OCI-LY7 (cell line): Measurements from ENCODE around the gene ARFGAP1. TPM values are rescaled to one million over a fixed set of nuclear protein-coding genes. Genes with fewer than 3 reads are reported as not detected.

Experiments used
- BruUV-seq: library from RNA; stranded (reverse); fragments of 400-500 nt; replicated peaks from 2 replicates; lab custom pipeline; 2021; lab: Mats Ljungman, UMichigan
- CTCF ChIA-PET: fragments of 300-600 bp; sonication (Branson Sonifier 250); formaldehyde crosslinking; loops from one replicate; lab custom pipeline; 2022; ENCODE audit warnings: antibody characterized with exemption; ENCODE audit not compliant: unreplicated experiment; lab: Charles Lee
- POLR2A ChIA-PET: fragments of 300-600 bp; sonication (Branson Sonifier 250); formaldehyde crosslinking; loops from one replicate; lab custom pipeline; 2022; ENCODE audit warnings: antibody characterized with exemption; lab: Charles Lee
- DNase-seq: peaks from one replicate; pipeline ENCODE4 v3.0.0-alpha.2; 2015; ENCODE audit warnings: low spot score
- H2AFZ ChIP-seq: fragments of 200-600 bp; sonication (generic), shearing (Covaris generic); 2 replicates; pipeline ENCODE4 v1.6.1; 2014; ENCODE audit warnings: mild to moderate bottlenecking, antibody characterized with exemption, low read length, moderate library complexity
- H3K27ac ChIP-seq: fragments of 200-600 bp; sonication (generic); 2 replicates; pipeline ENCODE4 v1.5.1; 2014; ENCODE audit warnings: mixed run types, low read depth, mild to moderate bottlenecking, moderate library complexity, low read length, inconsistent platforms; ENCODE audit not compliant: poor library complexity, severe bottlenecking
- H3K36me3 ChIP-seq: fragments of 200-600 bp; sonication (generic); 2 replicates; pipeline ENCODE4 v1.6.1; 2014; ENCODE audit warnings: mild to moderate bottlenecking, antibody characterized with exemption, low read length, moderate library complexity, mixed read lengths; ENCODE audit not compliant: insufficient read depth
- H3K4me1 ChIP-seq: fragments of 200-600 bp; sonication (generic); 2 replicates; pipeline ENCODE4 v1.5.1; 2014; ENCODE audit warnings: mild to moderate bottlenecking, low read length; ENCODE audit not compliant: insufficient read depth, poor library complexity, severe bottlenecking
- H3K4me2 ChIP-seq: fragments of 200-600 bp; sonication (generic); 2 replicates; pipeline ENCODE4 v1.6.1; 2014; ENCODE audit warnings: mild to moderate bottlenecking, low read length
- H3K4me3 ChIP-seq: fragments of 200-600 bp; sonication (generic); 2 replicates; pipeline ENCODE4 v1.5.1; 2014; ENCODE audit warnings: mild to moderate bottlenecking, low read depth, low read length; ENCODE audit not compliant: poor library complexity, severe bottlenecking
- H3K79me2 ChIP-seq: fragments of 200-600 bp; sonication (generic); 2 replicates; pipeline ENCODE4 v1.6.1; 2016; ENCODE audit warnings: low read depth, mild to moderate bottlenecking, low read length, moderate library complexity, mixed read lengths; ENCODE audit not compliant: insufficient read depth
- H3K9me2 ChIP-seq: fragments of 200-600 bp; sonication (generic); 2 replicates; pipeline ENCODE4 v1.6.1; 2016; ENCODE audit warnings: mild to moderate bottlenecking, low read length, mixed read lengths; ENCODE audit not compliant: insufficient read depth
- H3K9me3 ChIP-seq: fragments of 200-600 bp; sonication (generic); 2 replicates; pipeline ENCODE4 v1.6.1; 2014; ENCODE audit warnings: mild to moderate bottlenecking, mixed run types, low read length, mixed read lengths
- H4K20me1 ChIP-seq: fragments of 200-600 bp; sonication (generic); 2 replicates; pipeline ENCODE4 v1.6.1; 2014; ENCODE audit warnings: mild to moderate bottlenecking, antibody characterized with exemption, low read length, moderate library complexity, mixed read lengths; ENCODE audit not compliant: insufficient read depth
- CTCF ChIP-seq: fragments of 200-600 bp; sonication (generic); conservative IDR thresholded peaks from 2 replicates; pipeline ENCODE4 v1.5.1; 2014; ENCODE audit warnings: mild to moderate bottlenecking, antibody characterized with exemption, low read length, moderate library complexity, mixed read lengths
- EZH2phosphoT487 ChIP-seq: fragments of 200-600 bp; sonication (generic); IDR thresholded peaks from 2 replicates; pipeline ENCODE4 v1.6.1; 2018; ENCODE audit warnings: low read depth, borderline replicate concordance, mild to moderate bottlenecking, mixed run types, antibody characterized with exemption, low read length, moderate library complexity, mixed read lengths
- intact Hi-C: fragments of 100-400 bp; cut with micrococcal nuclease; formaldehyde crosslinking; loops from one replicate; pipeline ENCODE4 v1.10.0; 2022; ENCODE audit not compliant: unreplicated experiment
- total RNA-seq, 2 experiments: library from RNA; depleted of rRNA in 1 of 2; stranded (reverse); fragments of >200 nt in 1 of 2; shearing (Covaris generic) in 1 of 2; gene quantifications; 2 replicates each; pipeline ENCODE4 v1.2.3, GENCODE V29; 2014 to 2022

The ARFGAP1 gene
- total RNA-seq, 2 experiments from 2014 or later, result 57.9 to 105 TPM

- no peaks in the 10 kb centered on the region for H3K9me2 ChIP-seq
- no TSS peak for BruUV-seq
- intact Hi-C loops, result no loop called here
- H3K4me3 ChIP-seq, result no peak overlapping the region
- H3K9me3 ChIP-seq, result no peaks in the 10 kb centered on the region
- ChIA-PET CTCF (no interaction called here), POLR2A (no interaction called here)
- H3K4me2 ChIP-seq, result no peak overlapping the region
- no peaks in the 10 kb centered on the region for H3K4me1 ChIP-seq
- TF ChIP-seq CTCF (no peak), EZH2phosphoT487 (no peak)
- H2AFZ ChIP-seq, result no peak overlapping the region
- DNase-seq, result no peak
- H3K27ac ChIP-seq, result no peak overlapping the region
- H4K20me1 ChIP-seq, result no peaks in the 10 kb centered on the region
- H3K79me2 ChIP-seq, result no peaks in the 10 kb centered on the region
- H3K36me3 ChIP-seq, result no peaks in the 10 kb centered on the region
Observed at GRCh38 chr20:63233924-63234323, 38.7 kb upstream of the ARFGAP1 start.

GRCh38 chr20:63234693-63235398 is 37.8 kb upstream of the ARFGAP1 start:
- no TSS peak for BruUV-seq
- no peak overlapping the region for H3K4me2 ChIP-seq
- no peaks in the 10 kb centered on the region for H3K9me2 ChIP-seq
- intact Hi-C loops, result no loop called here
- TF ChIP-seq CTCF (peak; percentile 56), EZH2phosphoT487 (no peak)
- ChIA-PET POLR2A (interaction anchor here (1.0 kb wide), 1 partner anchor 40 kb away, joined by 3 read pairs; no protein-coding TSS in a partner anchor), CTCF (interaction anchor here (0.7 to 2.1 kb wide), 2 partner anchors 12 to 18 kb away, joined by 3 to 6 read pairs; no protein-coding TSS in a partner anchor)
- no peaks in the 10 kb centered on the region for H4K20me1 ChIP-seq
- H3K9me3 ChIP-seq, result no peaks in the 10 kb centered on the region
- peak; percentile 20 for DNase-seq
- no peak overlapping the region for H3K27ac ChIP-seq
- no peak overlapping the region for H3K4me3 ChIP-seq
- H3K79me2 ChIP-seq, result no peaks in the 10 kb centered on the region
- H3K4me1 ChIP-seq, result no peaks in the 10 kb centered on the region
- H2AFZ ChIP-seq, result no peak overlapping the region
- no peaks in the 10 kb centered on the region for H3K36me3 ChIP-seq

GRCh38 chr20:63235399-63235983 is 37.1 kb upstream of the ARFGAP1 start, which contains the start of gene BIRC7:
Gene BIRC7, plus strand, starts transcription at chr20:63235905. Its CDS starts 192 bp downstream, at chr20:63236097.
- TF ChIP-seq EZH2phosphoT487, result no peak
- no peak for TF ChIP-seq CTCF
- Histone ChIP-seq H3K9me2 (no peaks in the 10 kb centered on the region), H3K79me2 (no peaks in the 10 kb centered on the region), H2AFZ (no peak within 1 kb of the TSS), H3K36me3 (no peaks in the 10 kb centered on the region), H4K20me1 (no peaks in the 10 kb centered on the region), H3K4me1 (no peaks in the 10 kb centered on the region), H3K27ac (no peak within 1 kb of the TSS), H3K4me3 (no peak within 1 kb of the TSS), H3K4me2 (no peak within 1 kb of the TSS), H3K9me3 (no peaks in the 10 kb centered on the region)
- no TSS peak for BruUV-seq
- CTCF ChIA-PET, result interaction anchor here (2.1 kb wide), 1 partner anchor 12 kb away, joined by 6 read pairs; no protein-coding TSS in a partner anchor
- DNase-seq, result no peak
- intact Hi-C loops, result no loop called here
- POLR2A ChIA-PET, result no interaction called here
